Parathyroid adenoma (tissue), 2 donors: Measurements from ENCODE around the gene MYD88.

Experiments
- H2AFZ ChIP-seq: fragments of 300-600 bp; sonication (generic); one replicate; pipeline ENCODE4 v1.7.0; 2017; ENCODE audit warnings: antibody characterized with exemption, mild to moderate bottlenecking
- H3K27ac ChIP-seq: fragments of 300-600 bp; sonication (generic); one replicate; pipeline ENCODE4 v1.7.0; 2017
- H3K27me3 ChIP-seq: fragments of 300-600 bp; sonication (generic); one replicate; pipeline ENCODE4 v1.7.0; 2017; ENCODE audit warnings: low read length; ENCODE audit not compliant: control insufficient read depth, insufficient read depth
- H3K36me3 ChIP-seq: fragments of 300-600 bp; sonication (generic); one replicate; pipeline ENCODE4 v1.7.0; 2017; ENCODE audit warnings: low read length; ENCODE audit not compliant: control insufficient read depth, insufficient read depth
- H3K4me1 ChIP-seq: fragments of 300-600 bp; sonication (generic); one replicate; pipeline ENCODE4 v1.7.0; 2017; ENCODE audit warnings: control low read depth
- H3K4me2 ChIP-seq: fragments of 300-600 bp; sonication (generic); one replicate; pipeline ENCODE4 v1.7.0; 2017; ENCODE audit warnings: low read length
- H3K4me3 ChIP-seq: fragments of 300-600 bp; sonication (generic); one replicate; pipeline ENCODE4 v1.7.0; 2017; ENCODE audit warnings: low read depth, low read length
- H3K79me2 ChIP-seq: fragments of 300-600 bp; sonication (generic); one replicate; pipeline ENCODE4 v1.7.0; 2017; ENCODE audit warnings: control low read depth
- H3K9ac ChIP-seq: fragments of 300-600 bp; sonication (generic); one replicate; pipeline ENCODE4 v1.7.0; 2017; ENCODE audit warnings: mild to moderate bottlenecking
- H3K9me3 ChIP-seq: fragments of 300-600 bp; sonication (generic); one replicate; pipeline ENCODE4 v1.7.0; 2017; ENCODE audit warnings: low read length; ENCODE audit not compliant: control insufficient read depth
- TF ChIP-seq, protein P1 (sequence below): fragments of 300-600 bp; sonication (generic); IDR thresholded peaks from one replicate; pipeline ENCODE4 v1.7.0; 2017; ENCODE audit warnings: antibody characterized with exemption, mild to moderate bottlenecking
- donor health status: primary hyperparathyroidism.

Gene MYD88

DNA sequence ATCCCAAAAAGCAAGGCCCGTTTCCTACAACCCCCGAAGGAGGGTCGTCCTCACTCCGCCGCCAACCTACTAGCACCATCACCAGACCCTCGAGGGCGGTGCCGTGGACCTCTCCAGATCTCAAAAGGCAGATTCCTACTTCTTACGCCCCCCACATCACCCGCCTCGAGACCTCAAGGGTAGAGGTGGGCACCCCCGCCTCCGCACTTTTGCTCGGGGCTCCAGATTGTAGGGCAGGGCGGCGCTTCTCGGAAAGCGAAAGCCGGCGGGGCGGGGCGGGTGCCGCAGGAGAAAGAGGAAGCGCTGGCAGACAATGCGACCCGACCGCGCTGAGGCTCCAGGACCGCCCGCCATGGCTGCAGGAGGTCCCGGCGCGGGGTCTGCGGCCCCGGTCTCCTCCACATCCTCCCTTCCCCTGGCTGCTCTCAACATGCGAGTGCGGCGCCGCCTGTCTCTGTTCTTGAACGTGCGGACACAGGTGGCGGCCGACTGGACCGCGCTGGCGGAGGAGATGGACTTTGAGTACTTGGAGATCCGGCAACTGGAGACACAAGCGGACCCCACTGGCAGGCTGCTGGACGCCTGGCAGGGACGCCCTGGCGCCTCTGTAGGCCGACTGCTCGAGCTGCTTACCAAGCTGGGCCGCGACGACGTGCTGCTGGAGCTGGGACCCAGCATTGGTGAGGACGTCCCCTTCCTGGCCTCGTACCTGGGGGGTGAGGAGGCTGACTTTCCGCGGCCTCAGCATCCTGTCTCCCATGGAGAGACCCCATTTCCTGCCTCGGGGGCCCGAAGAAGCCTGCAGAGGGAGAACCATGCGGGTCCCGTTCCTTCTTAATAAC is at the start of gene MYD88:
MYD88 (plus strand) TSS at position 313 of the 842 bp plus-strand sequence; CDS start at position 353, 40 bp downstream.
- no peak within 1 kb of the TSS for H3K9ac ChIP-seq
- TF ChIP-seq, protein P1, sequence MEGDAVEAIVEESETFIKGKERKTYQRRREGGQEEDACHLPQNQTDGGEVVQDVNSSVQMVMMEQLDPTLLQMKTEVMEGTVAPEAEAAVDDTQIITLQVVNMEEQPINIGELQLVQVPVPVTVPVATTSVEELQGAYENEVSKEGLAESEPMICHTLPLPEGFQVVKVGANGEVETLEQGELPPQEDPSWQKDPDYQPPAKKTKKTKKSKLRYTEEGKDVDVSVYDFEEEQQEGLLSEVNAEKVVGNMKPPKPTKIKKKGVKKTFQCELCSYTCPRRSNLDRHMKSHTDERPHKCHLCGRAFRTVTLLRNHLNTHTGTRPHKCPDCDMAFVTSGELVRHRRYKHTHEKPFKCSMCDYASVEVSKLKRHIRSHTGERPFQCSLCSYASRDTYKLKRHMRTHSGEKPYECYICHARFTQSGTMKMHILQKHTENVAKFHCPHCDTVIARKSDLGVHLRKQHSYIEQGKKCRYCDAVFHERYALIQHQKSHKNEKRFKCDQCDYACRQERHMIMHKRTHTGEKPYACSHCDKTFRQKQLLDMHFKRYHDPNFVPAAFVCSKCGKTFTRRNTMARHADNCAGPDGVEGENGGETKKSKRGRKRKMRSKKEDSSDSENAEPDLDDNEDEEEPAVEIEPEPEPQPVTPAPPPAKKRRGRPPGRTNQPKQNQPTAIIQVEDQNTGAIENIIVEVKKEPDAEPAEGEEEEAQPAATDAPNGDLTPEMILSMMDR = no peak
- peak within 1 kb of the TSS; percentile 93 for H2AFZ ChIP-seq
- peak within 1 kb of the TSS; percentile 82 for H3K4me2 ChIP-seq
- peak within 1 kb of the TSS; percentile 88 for H3K27ac ChIP-seq
- peaks cover 16% of the 10 kb centered on the region for H3K4me1 ChIP-seq
- H3K4me3 ChIP-seq = peak within 1 kb of the TSS; percentile 85
- peaks cover 16% of the 10 kb centered on the region for H3K79me2 ChIP-seq
- H3K36me3 ChIP-seq = no peaks in the 10 kb centered on the region
- no peaks in the 10 kb centered on the region for H3K9me3 ChIP-seq
- no peaks in the 10 kb centered on the region for H3K27me3 ChIP-seq

DNA sequence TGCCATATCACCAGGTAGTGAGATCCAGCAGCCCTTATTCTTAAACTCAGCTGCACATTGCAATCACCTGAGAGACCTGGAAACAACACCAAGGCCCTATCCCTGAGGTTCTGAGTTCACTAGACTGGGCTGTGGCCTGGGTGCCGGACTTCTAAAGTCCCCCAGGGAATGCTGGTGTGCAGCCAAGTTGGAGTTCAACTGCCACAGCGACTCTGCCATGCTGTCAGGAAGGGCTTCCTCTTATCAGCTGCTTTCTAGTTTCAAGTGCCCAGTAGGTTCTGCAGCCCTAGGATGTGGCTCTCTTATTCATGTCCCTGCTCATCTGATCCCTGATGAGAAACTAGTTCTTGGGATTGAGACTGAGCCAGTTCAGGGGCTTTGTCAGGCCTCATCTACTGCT is 49.3 kb upstream of the MYD88 start:
- Histone ChIP-seq H3K9me3 (no peaks in the 10 kb centered on the region), H3K4me2 (no peak overlapping the region), H3K27ac (no peak overlapping the region), H3K36me3 (no peaks in the 10 kb centered on the region), H3K27me3 (no peaks in the 10 kb centered on the region), H3K9ac (no peak overlapping the region), H3K4me1 (no peaks in the 10 kb centered on the region), H2AFZ (no peak overlapping the region), H3K4me3 (no peak overlapping the region), H3K79me2 (no peaks in the 10 kb centered on the region)
- TF ChIP-seq, protein P1 = no peak

DNA sequence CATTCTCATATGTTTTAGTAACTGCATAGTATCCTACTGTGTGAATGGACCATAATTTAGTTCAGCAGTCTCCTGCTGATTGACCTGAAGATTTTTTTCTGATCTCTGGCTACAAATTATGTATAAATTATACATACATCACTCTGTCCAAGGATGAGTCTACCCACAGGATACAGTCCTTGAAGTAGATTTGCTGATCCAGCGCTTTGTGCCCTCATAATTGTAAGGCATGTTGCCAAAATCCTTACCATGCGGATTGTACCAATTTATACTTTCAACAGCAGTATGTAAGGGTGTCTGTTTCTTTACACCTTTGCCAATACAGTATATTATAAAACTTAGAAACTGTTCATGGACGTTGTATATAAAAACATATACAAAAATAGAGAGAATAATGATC is 48.0 kb upstream of the MYD88 start:
- H3K9me3 ChIP-seq = no peaks in the 10 kb centered on the region
- H3K79me2 ChIP-seq = no peaks in the 10 kb centered on the region
- H3K27me3 ChIP-seq = no peaks in the 10 kb centered on the region
- H3K36me3 ChIP-seq = no peaks in the 10 kb centered on the region
- H3K9ac ChIP-seq = no peak overlapping the region
- H3K27ac ChIP-seq = no peak overlapping the region
- H3K4me2 ChIP-seq = no peak overlapping the region
- H3K4me1 ChIP-seq = no peaks in the 10 kb centered on the region
- H3K4me3 ChIP-seq = no peak overlapping the region
- TF ChIP-seq, protein P1 = no peak
- no peak overlapping the region for H2AFZ ChIP-seq

DNA sequence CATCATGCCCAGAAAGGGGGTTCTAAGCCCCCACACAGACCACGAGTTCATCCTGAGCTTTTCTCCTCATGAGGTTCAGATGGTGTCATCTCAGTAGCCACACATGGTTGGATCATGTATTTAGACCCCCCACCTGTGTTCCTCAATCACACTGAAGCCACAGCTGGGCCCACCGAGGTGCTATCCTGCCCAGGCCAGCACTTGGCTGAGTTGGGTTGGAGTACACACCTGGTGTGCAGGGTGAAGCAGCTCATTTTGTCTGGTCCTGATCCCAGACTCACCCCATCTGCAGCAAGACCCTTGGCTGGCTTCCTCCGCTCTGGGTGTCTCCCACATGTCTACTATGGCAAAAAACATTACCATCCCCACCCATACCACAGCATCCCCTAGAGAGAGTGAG is 43.5 kb upstream of the MYD88 start:
- Histone ChIP-seq H3K79me2 (no peaks in the 10 kb centered on the region), H3K27ac (no peak overlapping the region), H3K4me2 (no peak overlapping the region), H3K4me1 (no peaks in the 10 kb centered on the region), H3K36me3 (no peaks in the 10 kb centered on the region), H3K9me3 (no peaks in the 10 kb centered on the region), H3K4me3 (no peak overlapping the region), H3K9ac (no peak overlapping the region), H3K27me3 (no peaks in the 10 kb centered on the region), H2AFZ (no peak overlapping the region)
- TF ChIP-seq, protein P1 = no peak
